ENCODE measurements around the gene LDHB.

- TF ChIP-seq CTCF (IDR thresholded peaks at IDR 0.05) (no peak), EZH2 (IDR thresholded peaks at IDR 0.05) (no peak)
Measured at GRCh38 chr12:21627924-21628323, 29.7 kb downstream of the LDHB start.

Data from neural progenitor cell (in vitro differentiated cells).